GM12892 (cell line): ENCODE measurements around the gene AIPL1.

Source experiments
- DNase-seq: peaks from one replicate; pipeline ENCODE4 v3.0.0; 2011; ENCODE audit not compliant: insufficient read length
- FAIRE-seq: peaks from 2 replicates; lab custom pipeline; 2011; peaks lifted over from hg19 to GRCh38; lab: Jason Lieb, UNC
- POLR2A ChIP-seq: IDR thresholded peaks from 2 replicates; pipeline ENCODE4 v1.6.1; 2011; ENCODE audit warnings: low read depth, low read length, control low read depth
- POLR2AphosphoS5 ChIP-seq: IDR thresholded peaks from 2 replicates; pipeline ENCODE4 v1.6.1; 2011; ENCODE audit warnings: low read depth, low read length, control low read depth
- TAF1 ChIP-seq: IDR thresholded peaks from 2 replicates; pipeline ENCODE4 v1.6.1; 2011; ENCODE audit warnings: low read depth, mild to moderate bottlenecking, control low read depth, low read length, borderline replicate concordance

Gene AIPL1

DNA sequence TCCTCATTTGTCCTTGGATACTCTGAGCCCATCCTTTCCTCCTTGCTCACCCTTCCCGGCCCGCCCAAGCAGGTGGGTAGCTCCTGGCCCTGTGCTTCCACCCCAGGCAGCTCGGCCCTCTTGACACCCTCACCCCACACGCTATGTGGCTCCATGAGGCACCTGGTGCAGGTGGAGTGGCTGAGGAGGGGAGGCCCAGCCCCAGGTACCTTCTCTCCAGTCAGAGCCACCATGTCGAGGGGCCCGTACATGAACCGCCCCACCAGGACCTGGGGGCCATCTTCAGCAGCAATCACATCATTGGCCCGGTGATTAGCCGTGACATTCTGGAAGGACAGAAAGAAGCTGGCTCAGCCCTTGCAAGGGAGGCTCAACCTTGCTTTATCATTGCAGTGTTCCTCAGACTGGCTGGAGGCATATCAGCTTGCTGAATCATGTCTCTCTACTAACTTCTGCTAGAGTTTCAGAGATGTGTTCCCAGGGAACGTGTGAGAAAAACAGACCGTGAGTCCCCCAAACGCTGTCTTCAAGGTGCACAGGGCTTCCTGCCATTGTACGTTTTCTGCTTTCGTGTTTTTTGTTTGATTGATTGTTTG, 29.6 kb upstream of the AIPL1 start:
- DNase-seq (no peak), FAIRE-seq (no peak)
- TF ChIP-seq POLR2AphosphoS5 (no peak), POLR2A (no peak), TAF1 (no peak)

DNA sequence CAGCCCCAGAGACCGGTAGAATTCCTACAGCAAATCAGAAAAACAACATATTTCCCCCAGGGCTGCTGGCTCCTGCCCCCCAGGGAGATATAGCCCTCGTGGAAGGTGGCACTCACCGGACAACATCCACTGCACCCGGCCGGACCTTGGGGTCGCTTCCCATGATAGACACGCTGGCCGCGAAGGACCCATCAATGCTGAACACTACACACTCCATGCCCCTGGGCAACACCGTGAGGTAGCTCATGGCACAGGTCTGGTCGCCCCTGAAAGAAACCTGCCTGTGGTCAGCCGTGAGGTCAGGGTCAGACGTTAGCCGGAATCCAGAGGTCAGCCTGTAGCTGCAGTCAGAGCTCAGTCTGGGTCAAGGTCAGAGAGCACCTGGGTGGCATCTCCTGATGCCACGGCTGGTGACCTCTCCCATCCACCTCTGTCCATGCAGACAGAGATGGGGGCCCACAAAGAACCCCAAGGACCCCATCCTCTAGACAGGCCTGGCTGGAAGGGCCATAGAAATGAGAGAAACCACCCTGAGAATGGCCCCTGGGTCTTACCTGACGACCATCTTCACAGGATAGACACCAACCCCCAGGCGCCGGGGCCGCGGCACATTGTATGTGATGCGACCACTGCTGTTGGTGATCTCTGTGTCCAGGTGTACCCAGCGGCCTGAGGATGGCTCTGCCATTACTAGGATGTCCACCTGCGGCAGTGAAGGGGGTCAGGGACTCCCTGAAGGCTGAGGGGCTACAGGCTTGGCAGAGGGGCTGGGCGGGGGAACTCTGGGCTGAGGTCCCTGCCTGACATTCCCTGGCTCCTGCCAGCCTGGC, 28.9 kb upstream of the AIPL1 start:
- no peak for DNase-seq
- TF ChIP-seq TAF1 (no peak), POLR2A (no peak), POLR2AphosphoS5 (no peak)
- no peak for FAIRE-seq

DNA sequence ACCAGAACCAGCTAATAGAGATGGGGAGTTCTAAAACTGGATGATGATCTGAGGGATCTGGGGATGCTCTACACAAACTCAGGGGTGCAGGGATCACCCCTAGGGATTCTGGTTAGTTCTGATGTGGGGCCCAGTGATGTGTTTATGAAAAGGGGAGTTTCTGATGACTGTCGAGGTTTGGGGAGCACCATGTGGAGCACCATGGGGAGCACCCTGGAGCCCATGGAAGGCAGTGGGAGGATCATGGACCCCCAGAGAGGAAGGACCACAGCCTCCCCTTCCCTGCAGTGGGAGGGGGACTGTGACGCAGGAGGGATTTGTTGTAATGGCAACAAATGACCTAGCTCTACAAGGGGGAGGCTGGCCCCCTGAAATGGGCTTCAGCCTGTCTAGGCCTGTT, 27.8 kb upstream of the AIPL1 start:
- TF ChIP-seq TAF1 = no peak
- TF ChIP-seq POLR2AphosphoS5 = no peak
- no peak for TF ChIP-seq POLR2A
- FAIRE-seq (no peak), DNase-seq (no peak)

DNA sequence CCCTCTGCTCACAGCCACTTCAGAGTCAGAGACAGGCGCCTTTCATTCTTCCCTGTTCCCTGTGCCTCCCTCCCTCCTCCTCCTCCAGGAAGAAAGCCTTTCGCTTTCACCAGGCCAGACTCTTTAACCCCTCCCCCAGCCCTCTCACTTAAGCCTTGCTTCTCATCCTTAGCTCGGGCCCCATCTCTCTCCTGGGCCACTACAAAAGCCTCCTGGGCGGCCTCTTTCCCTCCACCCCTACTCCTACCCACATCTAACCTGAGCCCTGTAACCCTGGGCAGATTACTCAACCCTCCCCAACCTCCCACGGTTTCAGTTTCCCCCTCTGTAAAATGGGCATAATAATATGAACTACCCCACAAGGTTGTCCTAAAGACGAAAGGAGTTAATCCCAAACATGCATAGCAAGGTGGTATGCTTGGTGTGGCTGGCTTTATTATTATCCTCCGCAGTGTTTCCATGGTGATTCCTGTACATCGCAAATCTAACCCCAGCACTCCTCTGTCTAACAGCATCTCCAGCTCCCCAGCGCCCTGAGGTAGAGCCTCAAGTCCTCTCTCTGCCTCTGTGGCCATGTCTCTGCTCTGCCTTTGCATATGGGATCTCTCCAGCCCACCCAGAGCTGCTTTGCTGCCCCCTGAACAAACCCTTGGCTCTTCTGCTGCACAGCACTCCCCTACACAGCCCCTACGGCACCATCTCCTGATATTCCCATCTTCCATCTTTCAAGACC, 27.0 kb upstream of the AIPL1 start:
- FAIRE-seq (no peak), DNase-seq (no peak)
- no peak for TF ChIP-seq TAF1
- no peak for TF ChIP-seq POLR2AphosphoS5
- no peak for TF ChIP-seq POLR2A

DNA sequence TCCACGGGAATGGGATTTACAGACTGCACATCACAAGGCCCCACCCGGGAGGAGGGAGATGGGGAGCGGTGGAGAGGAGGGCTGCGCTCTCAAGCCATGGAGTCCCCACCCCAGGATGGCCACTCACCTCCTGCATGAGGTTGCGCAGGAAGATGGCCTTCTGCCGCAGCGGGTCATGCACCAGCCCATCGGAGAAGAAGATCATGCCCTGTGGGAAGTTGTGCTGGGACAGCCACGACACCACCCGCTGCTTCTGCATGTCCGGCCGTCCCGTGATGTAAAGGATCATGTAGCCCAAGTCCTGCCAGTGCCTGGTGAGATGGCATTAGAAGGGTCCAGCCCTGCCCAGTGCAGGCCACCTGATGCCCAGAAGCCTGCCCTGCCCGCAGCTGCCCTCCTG, 26.3 kb upstream of the AIPL1 start:
- TF ChIP-seq POLR2A (no peak), POLR2AphosphoS5 (no peak), TAF1 (no peak)
- DNase-seq (no peak), FAIRE-seq (no peak)

DNA sequence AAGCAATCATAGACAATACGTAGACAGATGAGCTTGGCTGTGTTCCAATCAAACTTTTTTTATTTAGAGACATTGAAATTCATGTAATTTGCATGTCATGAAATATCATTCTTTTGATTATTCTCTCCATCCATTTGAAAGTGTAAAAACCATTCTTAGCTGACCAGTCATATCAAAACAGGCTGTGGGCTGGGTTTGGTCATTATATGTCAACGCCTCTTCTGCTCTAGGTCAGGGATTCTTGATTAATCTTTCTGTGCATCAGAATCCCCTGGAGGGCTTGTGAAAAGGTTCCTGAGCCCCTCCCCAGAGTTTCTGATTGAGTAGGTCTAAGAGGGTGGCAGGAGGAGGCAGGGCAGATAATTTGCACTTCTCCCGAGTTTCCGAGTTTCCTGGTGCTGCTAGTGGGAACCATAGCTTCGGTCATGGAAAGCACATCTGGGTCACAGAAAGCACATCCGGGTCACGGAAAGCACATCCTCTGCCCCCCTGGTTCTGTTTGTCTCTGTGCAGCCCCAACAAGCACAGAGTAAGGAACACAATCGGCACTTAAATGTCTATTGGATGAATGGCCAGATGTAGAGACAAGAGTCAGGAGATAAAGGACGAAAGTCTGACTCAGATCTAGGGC, 25.7 kb upstream of the AIPL1 start:
- FAIRE-seq (peak; percentile 42), DNase-seq (no peak)
- TF ChIP-seq POLR2A (no peak), POLR2AphosphoS5 (no peak), TAF1 (no peak)

DNA sequence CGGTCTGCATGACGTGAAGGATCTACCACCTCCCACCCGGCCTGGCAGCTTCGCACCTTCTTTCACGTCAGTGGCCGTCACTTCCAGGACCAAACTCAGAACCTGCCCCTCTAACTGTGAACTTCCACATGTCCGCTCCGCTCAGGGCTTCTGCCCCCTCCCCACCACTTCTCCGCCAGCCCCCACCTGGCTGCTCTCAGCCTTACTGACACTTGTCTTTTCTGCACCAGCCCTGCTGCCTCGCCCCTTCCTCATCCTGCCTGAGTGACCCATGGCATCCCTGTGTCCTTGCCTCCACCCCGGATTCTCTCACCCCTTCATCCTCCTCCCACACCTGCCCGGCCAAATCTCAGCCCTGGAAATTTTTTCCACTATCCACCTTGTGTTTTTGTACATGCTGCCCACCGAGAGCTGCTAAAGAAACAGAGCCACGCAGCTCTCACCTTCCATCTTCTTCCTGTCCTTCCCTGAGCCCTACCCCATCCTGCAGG, 23.6 kb upstream of the AIPL1 start:
- DNase-seq = no peak
- FAIRE-seq = no peak
- no peak for TF ChIP-seq TAF1
- TF ChIP-seq POLR2AphosphoS5 = no peak
- TF ChIP-seq POLR2A = no peak

DNA sequence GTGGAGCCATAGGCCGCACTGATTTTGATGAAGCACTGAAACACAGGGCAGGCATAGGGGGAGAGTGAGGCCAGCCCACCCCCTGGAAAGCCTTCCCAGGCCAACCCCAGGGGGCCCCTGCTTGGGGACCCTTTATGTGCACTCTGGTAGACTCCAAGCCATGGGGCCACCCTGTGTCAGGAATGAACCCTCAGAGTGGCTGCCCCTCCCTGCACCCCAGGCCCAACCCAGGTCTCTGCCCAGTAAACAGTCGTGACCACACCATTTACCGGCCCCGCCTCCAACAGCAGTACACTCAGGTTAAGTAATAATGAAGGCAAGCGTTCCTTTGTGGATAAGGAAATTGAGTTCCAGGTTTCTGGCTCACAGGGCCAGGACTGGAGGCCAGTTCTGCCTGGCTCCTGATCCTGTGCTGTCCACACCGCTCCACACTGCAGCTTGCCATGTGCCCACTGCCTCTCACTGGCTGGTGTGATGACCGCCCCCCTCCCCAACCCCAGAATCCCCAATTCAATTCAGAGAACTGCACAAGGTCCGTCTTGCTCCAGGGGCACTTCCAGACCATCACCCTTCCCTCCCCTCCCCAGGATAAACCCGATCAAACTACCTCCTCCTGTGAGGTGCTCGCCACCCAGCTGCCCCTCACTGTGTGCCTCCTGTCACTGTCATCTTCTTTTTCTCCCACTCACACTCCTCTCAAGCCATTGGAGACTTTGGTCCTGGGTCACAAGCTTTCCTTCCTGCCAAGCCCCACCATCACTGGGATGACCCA, 23.0 kb upstream of the AIPL1 start:
- TF ChIP-seq TAF1 (no peak), POLR2AphosphoS5 (no peak), POLR2A (no peak)
- FAIRE-seq (no peak), DNase-seq (no peak)

DNA sequence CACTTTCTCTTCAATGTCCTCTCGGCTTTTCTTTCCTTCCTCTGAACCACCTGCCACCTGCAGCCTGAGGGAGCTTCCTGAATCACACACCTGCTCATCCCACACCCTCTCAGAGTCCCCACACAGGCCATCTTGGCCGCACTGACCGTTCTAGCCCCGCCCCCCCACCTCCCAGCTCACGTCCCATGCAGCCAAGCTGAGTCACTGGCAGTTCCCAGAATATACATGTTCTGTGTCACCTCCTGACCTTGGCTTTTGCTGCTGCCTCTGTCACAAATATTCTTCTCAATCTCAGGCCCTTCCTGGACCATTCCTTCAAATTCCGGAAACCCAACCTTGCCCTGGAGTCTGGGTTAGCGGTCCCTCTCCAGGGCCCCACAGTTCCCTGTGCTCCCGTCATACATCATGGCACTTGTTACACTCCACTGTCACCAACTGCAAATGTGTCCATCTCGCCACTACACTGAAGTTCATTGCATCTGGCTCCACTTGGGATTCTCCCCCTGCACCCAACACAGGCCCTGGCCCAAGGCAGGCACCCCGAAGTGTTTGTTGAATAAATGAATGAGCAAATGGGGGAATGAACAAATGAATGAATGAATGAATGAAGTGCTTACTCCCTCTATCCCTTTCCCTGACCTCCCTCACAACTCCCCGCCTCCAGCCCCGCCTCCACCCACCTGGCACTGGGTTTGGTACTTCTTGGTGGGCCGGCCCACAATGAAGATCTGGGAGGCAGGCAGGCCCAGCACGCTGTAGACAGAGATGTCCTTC, 22.2 kb upstream of the AIPL1 start:
- no peak for DNase-seq
- FAIRE-seq = no peak

DNA sequence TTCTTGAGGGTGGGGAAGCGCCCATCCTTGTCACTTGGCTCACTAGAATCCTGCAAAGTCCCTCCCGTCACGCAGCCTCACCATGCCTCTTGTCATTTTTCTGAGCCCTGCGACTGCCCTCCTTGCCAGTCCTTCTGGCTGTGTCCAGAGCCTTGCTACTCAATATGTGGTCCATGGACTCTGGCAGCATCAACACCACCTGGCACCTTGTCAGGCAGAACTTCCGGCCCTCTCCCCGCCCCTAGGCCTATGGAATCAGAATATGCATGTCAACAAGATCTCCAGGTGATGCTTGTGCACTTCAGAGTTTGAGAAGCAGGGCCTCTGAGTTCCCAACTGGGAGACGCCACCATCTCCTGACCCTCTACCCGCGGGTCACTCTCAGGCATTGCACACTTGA, 21.4 kb upstream of the AIPL1 start:
- DNase-seq = no peak
- FAIRE-seq = no peak
- no peak for TF ChIP-seq TAF1
- no peak for TF ChIP-seq POLR2AphosphoS5

More for the DNA sequence above, 22.2 kb upstream of the AIPL1 start:
- TF ChIP-seq TAF1 (no peak), POLR2A (no peak)

DNA sequence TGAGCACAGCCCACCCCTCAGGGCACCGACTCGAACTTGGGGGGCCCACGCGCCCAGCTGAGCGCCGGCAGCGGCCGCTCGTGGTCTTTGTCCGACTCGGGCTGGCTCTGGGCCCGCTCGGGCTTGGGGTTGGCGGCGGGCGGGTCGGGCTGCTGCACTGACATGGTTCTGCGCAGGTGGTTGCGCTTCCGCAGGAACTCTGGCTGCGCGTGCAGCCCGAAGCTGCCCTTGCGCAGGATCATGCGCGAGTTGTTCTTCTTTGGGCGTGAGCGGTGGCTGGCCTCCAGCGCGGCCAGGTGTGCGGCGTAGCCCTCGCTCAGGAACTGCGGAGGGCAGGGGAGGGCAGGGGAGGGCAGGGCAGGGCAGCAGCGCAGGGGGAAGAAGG, 20.4 kb upstream of the AIPL1 start:
- FAIRE-seq (peak; percentile 36), DNase-seq (no peak)
- no peak for TF ChIP-seq TAF1
